Kidney epithelial cell (primary cell): ENCODE data around the gene ABCC4. TPM values are rescaled to one million over a fixed set of nuclear protein-coding genes. Genes with fewer than 3 reads are reported as not detected.

Source experiments
- DNase-seq: peaks from one replicate; pipeline ENCODE4 v3.0.0-alpha.2; 2010; ENCODE audit warnings: low read depth
- H3K27me3 ChIP-seq: 2 replicates; pipeline ENCODE4 v1.6.0; 2011; ENCODE audit warnings: low read length; ENCODE audit not compliant: control insufficient read depth, insufficient read depth
- H3K36me3 ChIP-seq: 2 replicates; pipeline ENCODE4 v1.5.1; 2011; ENCODE audit warnings: low read length; ENCODE audit not compliant: control insufficient read depth, insufficient read depth
- H3K4me3 ChIP-seq: 2 replicates; pipeline ENCODE4 v1.5.1; 2011; ENCODE audit warnings: low read depth, mild to moderate bottlenecking, control low read depth, low read length
- total RNA-seq: library from RNA; depleted of rRNA; stranded (reverse); fragments of >200 nt; gene quantifications from 2 replicates; pipeline ENCODE4 v1.2.3, GENCODE V29; 2015
- TF ChIP-seq, protein P1 (sequence below): IDR thresholded peaks from 2 replicates; pipeline ENCODE4 v1.5.1; 2011; ENCODE audit warnings: mild to moderate bottlenecking, moderate library complexity, low read length, control low read depth, inconsistent platforms; ENCODE audit not compliant: insufficient read depth, poor library complexity, severe bottlenecking

The ABCC4 gene
- total RNA-seq, 1 donor from 2014 or later: 17.3 TPM

DNA sequence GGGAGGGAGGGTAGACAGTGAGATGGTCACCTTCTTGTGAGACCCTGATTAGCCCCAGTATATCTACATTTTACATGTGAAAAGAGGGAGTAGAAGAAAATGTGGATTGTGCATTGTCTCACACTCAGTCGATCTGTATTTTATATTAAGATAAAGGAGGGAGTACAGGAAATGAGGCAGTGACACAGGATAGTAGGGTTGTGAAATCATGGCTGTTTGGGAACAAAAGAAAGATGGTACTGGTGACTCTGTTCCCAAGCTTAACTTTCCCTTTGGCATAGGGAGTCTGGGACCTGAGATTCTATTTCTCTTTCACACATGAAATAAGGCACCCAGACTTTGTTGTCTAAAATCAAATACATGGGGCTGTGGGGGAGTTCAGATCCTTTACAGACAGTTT lies 194.7 kb downstream of the ABCC4 start:
- Histone ChIP-seq H3K4me3 (no peak overlapping the region), H3K36me3 (no peaks in the 10 kb centered on the region), H3K27me3 (no peaks in the 10 kb centered on the region)
- TF ChIP-seq, protein P1, sequence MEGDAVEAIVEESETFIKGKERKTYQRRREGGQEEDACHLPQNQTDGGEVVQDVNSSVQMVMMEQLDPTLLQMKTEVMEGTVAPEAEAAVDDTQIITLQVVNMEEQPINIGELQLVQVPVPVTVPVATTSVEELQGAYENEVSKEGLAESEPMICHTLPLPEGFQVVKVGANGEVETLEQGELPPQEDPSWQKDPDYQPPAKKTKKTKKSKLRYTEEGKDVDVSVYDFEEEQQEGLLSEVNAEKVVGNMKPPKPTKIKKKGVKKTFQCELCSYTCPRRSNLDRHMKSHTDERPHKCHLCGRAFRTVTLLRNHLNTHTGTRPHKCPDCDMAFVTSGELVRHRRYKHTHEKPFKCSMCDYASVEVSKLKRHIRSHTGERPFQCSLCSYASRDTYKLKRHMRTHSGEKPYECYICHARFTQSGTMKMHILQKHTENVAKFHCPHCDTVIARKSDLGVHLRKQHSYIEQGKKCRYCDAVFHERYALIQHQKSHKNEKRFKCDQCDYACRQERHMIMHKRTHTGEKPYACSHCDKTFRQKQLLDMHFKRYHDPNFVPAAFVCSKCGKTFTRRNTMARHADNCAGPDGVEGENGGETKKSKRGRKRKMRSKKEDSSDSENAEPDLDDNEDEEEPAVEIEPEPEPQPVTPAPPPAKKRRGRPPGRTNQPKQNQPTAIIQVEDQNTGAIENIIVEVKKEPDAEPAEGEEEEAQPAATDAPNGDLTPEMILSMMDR: no peak
- DNase-seq: no peak

DNA sequence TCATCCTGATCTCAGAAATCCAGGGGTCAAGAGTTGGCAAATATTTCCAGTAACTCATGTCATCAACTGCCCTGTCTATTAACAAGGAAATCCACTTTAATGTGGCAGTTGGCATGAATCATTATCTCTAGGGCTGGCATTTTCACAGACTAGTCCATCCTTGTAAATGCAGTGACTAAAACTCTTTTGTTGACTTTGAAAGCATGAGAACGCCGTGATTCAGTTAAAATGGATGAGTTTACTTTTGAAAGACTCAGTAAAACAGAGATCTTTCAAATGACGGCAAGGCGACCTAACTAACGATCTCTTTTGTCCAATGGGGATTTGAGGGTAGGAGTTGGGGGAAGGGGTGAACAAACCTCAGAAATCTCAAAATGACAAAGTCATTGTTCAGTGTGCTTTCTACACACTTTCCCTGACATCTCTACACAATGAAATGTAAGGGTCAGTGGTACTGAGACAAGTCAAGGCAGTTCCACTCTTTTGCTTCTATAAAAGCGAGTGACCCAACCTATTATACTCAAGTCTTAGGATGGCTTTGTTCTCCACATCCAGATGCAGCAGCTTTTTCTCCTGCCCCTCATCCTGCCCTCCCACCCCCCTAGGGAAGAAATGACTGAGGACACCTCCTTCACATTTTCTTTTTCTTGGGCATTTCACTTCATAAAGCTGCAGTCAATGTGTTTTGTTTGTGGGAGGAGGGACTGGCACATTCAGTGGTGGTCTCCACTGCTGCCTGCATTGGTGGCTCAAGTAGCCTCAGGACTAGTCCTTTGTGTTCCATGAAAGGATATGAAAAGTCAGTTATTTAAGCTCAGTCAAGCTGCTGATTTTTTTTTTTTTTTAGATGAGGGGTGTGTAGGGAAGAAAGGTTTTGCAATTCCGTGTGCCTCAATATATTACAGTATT lies 200.5 kb downstream of the ABCC4 start:
- no peaks in the 10 kb centered on the region for H3K27me3 ChIP-seq
- H3K36me3 ChIP-seq: no peaks in the 10 kb centered on the region
- peak; percentile 37 for DNase-seq
- TF ChIP-seq, protein P1: no peak
- H3K4me3 ChIP-seq: no peak overlapping the region

GRCh38 chr13:95099541-95099940 lies 201.7 kb downstream of the ABCC4 start:
- H3K4me3 ChIP-seq: no peak overlapping the region
- DNase-seq: peak; percentile 16
- H3K36me3 ChIP-seq: no peaks in the 10 kb centered on the region
- TF ChIP-seq, protein P1: no peak
- H3K27me3 ChIP-seq: no peaks in the 10 kb centered on the region

- DNase-seq: no peak
- no peaks in the 10 kb centered on the region for H3K27me3 ChIP-seq
- TF ChIP-seq, protein P1: no peak
Measured at GRCh38 chr13:95098916-95099315, 202.3 kb downstream of the ABCC4 start.

DNA sequence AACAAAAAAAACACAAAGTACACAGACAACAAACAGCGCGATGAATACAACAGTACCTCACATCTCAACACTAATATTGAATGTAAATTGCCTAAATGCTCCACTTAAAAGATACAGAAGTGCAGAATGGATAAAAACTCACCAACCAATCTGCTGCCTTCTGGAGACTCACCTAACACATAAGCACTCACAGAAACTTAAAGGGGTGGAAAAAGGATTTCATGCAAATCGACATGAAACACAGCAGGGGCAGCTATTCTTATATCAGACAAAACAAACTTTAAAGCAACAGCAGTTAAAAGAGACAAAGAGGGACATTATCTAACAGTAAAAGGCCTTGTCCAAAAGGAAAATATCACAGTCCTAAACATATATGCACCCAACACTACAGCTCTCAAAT lies 209.5 kb downstream of the ABCC4 start:
- H3K27me3 ChIP-seq: no peaks in the 10 kb centered on the region
- no peak for DNase-seq
- TF ChIP-seq, protein P1: no peak
- no peak overlapping the region for H3K4me3 ChIP-seq
- no peaks in the 10 kb centered on the region for H3K36me3 ChIP-seq

More at GRCh38 chr13:95098916-95099315, 202.3 kb downstream of the ABCC4 start:
- H3K4me3 ChIP-seq: no peak overlapping the region
- no peaks in the 10 kb centered on the region for H3K36me3 ChIP-seq
